Stimulated activated naive CD8-positive, alpha-beta T cell treated with anti-CD3 and anti-CD28 coated beads, Interleukin-15, Interleukin-2, amounts not matched to agents 100 U/mL and 50 U/mL, for 24 hours (primary cell): ENCODE results near the gene CD96.
"Not testable (repeated sequence)": the region's sequence is repeated elsewhere in the genome, so short reads cannot be mapped to it uniquely, and the experiment has no call there.

ENCODE experiments used
- ATAC-seq: fragments of 150-1000 bp; cut with Tn5 transposase; one replicate; pipeline ENCODE4 v1.10.0; 2021
- DNase-seq: peaks from one replicate; pipeline ENCODE4 v3.0.0; 2021

CD96 gene

GRCh38 chr3:111541911-111542483 is at the start of gene CD96:
Gene CD96, plus strand, starts transcription at chr3:111542197. Its CDS starts 52 bp downstream, at chr3:111542249.
- ATAC-seq (peak; percentile 70), DNase-seq (peak; percentile 62)

GRCh38 chr3:111493276-111493675 is 48.7 kb upstream of the CD96 start:
- DNase-seq (no peak), ATAC-seq (no peak)

- DNase-seq, result no peak
- ATAC-seq, result no peak
Observed at GRCh38 chr3:111496894-111497559, 45.0 kb upstream of the CD96 start.

GRCh38 chr3:111498022-111498421 is 44.0 kb upstream of the CD96 start:
- ATAC-seq, result no peak
- no peak for DNase-seq

GRCh38 chr3:111506435-111506834 is 35.6 kb upstream of the CD96 start:
- ATAC-seq (no peak), DNase-seq (no peak)

GRCh38 chr3:111509308-111509707 is 32.7 kb upstream of the CD96 start:
- ATAC-seq, result no peak

GRCh38 chr3:111517801-111518200 is 24.2 kb upstream of the CD96 start:
- no peak for ATAC-seq

More at GRCh38 chr3:111509308-111509707, 32.7 kb upstream of the CD96 start:
- no peak for DNase-seq

GRCh38 chr3:111519178-111519855 is 22.7 kb upstream of the CD96 start:
- ATAC-seq, result no peak
- no peak for DNase-seq

More at GRCh38 chr3:111517801-111518200, 24.2 kb upstream of the CD96 start:
- no peak for DNase-seq

- DNase-seq (no peak), ATAC-seq (no peak)
Observed at GRCh38 chr3:111521891-111522290, 20.1 kb upstream of the CD96 start.

GRCh38 chr3:111524486-111524885 is 17.5 kb upstream of the CD96 start:
- DNase-seq, ATAC-seq: not testable (repeated sequence)

GRCh38 chr3:111531446-111531845 is 10.6 kb upstream of the CD96 start:
- DNase-seq (no peak), ATAC-seq (no peak)

GRCh38 chr3:111534701-111535100 is 7.3 kb upstream of the CD96 start:
- no peak for DNase-seq
- ATAC-seq, result no peak

GRCh38 chr3:111538111-111538510 is 3.9 kb upstream of the CD96 start:
- DNase-seq, result no peak
- no peak for ATAC-seq

GRCh38 chr3:111538681-111539083 is 3.3 kb upstream of the CD96 start:
- peak; percentile 16 for ATAC-seq
- DNase-seq, result no peak

GRCh38 chr3:111539351-111540331 is 2.4 kb upstream of the CD96 start:
- DNase-seq, result peak; percentile 72
- ATAC-seq, result peak; percentile 48

GRCh38 chr3:111541391-111541790 is 606 bp upstream of the CD96 start:
- DNase-seq, result no peak
- no peak for ATAC-seq

GRCh38 chr3:111542611-111543300 is 759 bp downstream of the CD96 start:
- no peak for ATAC-seq
- DNase-seq, result no peak

GRCh38 chr3:111545349-111545748 is 3.4 kb downstream of the CD96 start:
- ATAC-seq, result no peak

GRCh38 chr3:111547631-111548030 is 5.6 kb downstream of the CD96 start:
- peak; percentile 73 for ATAC-seq
- peak; percentile 42 for DNase-seq

More at GRCh38 chr3:111545349-111545748, 3.4 kb downstream of the CD96 start:
- no peak for DNase-seq

GRCh38 chr3:111548092-111548491 is 6.1 kb downstream of the CD96 start:
- peak; percentile 52 for ATAC-seq
- DNase-seq, result no peak

GRCh38 chr3:111548756-111549155 is 6.8 kb downstream of the CD96 start:
- ATAC-seq, result peak; percentile 21
- DNase-seq, result no peak
